DND-41 (cell line): ENCODE data around the gene PKHD1.

Experiments used
- ATAC-seq: fragments of 200-7000 bp; cut with Tn5 transposase; 3 replicates; pipeline ENCODE4 v1.9.1; 2021; ENCODE audit warnings: low read depth; ENCODE audit not compliant: insufficient read depth
- DNase-seq: peaks from one replicate; pipeline ENCODE4 v3.0.0-alpha.2; 2020
- H2AFZ ChIP-seq: 2 replicates; pipeline ENCODE4 v1.6.0; 2012; ENCODE audit warnings: low read depth, low read length
- H3K27ac ChIP-seq: 2 replicates; pipeline ENCODE4 v1.5.1; 2012; ENCODE audit warnings: low read length, inconsistent platforms
- H3K27me3 ChIP-seq: fragments of 200-600 bp; sonication (generic); 2 replicates; pipeline ENCODE4 v1.6.0; 2012; ENCODE audit warnings: low read length, mild to moderate bottlenecking, inconsistent platforms; ENCODE audit not compliant: insufficient read depth, poor library complexity
- H3K36me3 ChIP-seq: 2 replicates; pipeline ENCODE4 v1.5.1; 2012; ENCODE audit warnings: low read length, inconsistent platforms; ENCODE audit not compliant: insufficient read depth
- H3K4me1 ChIP-seq: 2 replicates; pipeline ENCODE4 v1.5.1; 2012; ENCODE audit warnings: mild to moderate bottlenecking, low read length; ENCODE audit not compliant: insufficient read depth
- H3K4me2 ChIP-seq: 2 replicates; pipeline ENCODE4 v1.6.0; 2012; ENCODE audit warnings: mild to moderate bottlenecking, moderate library complexity, low read length, inconsistent platforms; ENCODE audit not compliant: insufficient read depth
- H3K4me3 ChIP-seq, 2 experiments: fragments of 200-600 bp in 1 of 2; shearing (Covaris generic) in 1 of 2; 2 replicates each; pipeline ENCODE4 v1.5.1; 2012 to 2016; ENCODE audit warnings: inconsistent platforms in 2 of 2, low read length in 2 of 2, mild to moderate bottlenecking in 2 of 2, low read depth in 1 of 2, moderate library complexity in 1 of 2
- H3K79me2 ChIP-seq: 2 replicates; pipeline ENCODE4 v1.6.0; 2012; ENCODE audit warnings: low read length, inconsistent platforms; ENCODE audit not compliant: insufficient read depth
- H3K9ac ChIP-seq: 2 replicates; pipeline ENCODE4 v1.6.0; 2012; ENCODE audit warnings: low read depth, mild to moderate bottlenecking, inconsistent platforms, low read length, moderate library complexity
- H3K9me3 ChIP-seq: 2 replicates; pipeline ENCODE4 v1.5.1; 2012; ENCODE audit warnings: low read length, moderate library complexity, mild to moderate bottlenecking, inconsistent platforms; ENCODE audit not compliant: insufficient read depth, severe bottlenecking
- H4K20me1 ChIP-seq: 2 replicates; pipeline ENCODE4 v1.6.0; 2012; ENCODE audit warnings: low read length; ENCODE audit not compliant: insufficient read depth
- CTCF ChIP-seq: IDR thresholded peaks from 2 replicates; pipeline ENCODE4 v1.5.1; 2012; ENCODE audit warnings: borderline replicate concordance, low read length, moderate library complexity, mild to moderate bottlenecking; ENCODE audit not compliant: poor library complexity, severe bottlenecking; ENCODE audit errors: extremely low read depth
- EZH2 ChIP-seq: IDR thresholded peaks from 3 replicates; pipeline ENCODE4 v1.6.1; 2012; ENCODE audit warnings: borderline replicate concordance, low read depth, mild to moderate bottlenecking, moderate library complexity, low read length, inconsistent platforms; ENCODE audit not compliant: severe bottlenecking

PKHD1 gene

GRCh38 chr6:52027699-52028098, 59.7 kb downstream of the PKHD1 start:
- Histone ChIP-seq H3K36me3 (no peaks in the 10 kb centered on the region), H3K4me1 (no peaks in the 10 kb centered on the region), H4K20me1 (no peaks in the 10 kb centered on the region), H3K27ac (no peak overlapping the region), H3K27me3 (no peaks in the 10 kb centered on the region), H3K9me3 (peaks cover 4% of the 10 kb centered on the region), H3K4me3 (no peak overlapping the region), H3K4me2 (no peak overlapping the region), H2AFZ (no peak overlapping the region), H3K79me2 (no peaks in the 10 kb centered on the region), H3K9ac (no peak overlapping the region)
- TF ChIP-seq CTCF (no peak), EZH2 (no peak)
- DNase-seq: no peak
- no peak for ATAC-seq

- TF ChIP-seq CTCF (no peak), EZH2 (no peak)
- Histone ChIP-seq H3K4me2 (no peak overlapping the region), H3K27ac (no peak overlapping the region), H3K36me3 (no peaks in the 10 kb centered on the region), H3K9me3 (no peaks in the 10 kb centered on the region), H3K4me3 (no peak overlapping the region), H3K27me3 (no peaks in the 10 kb centered on the region), H3K4me1 (no peaks in the 10 kb centered on the region), H3K79me2 (no peaks in the 10 kb centered on the region), H3K9ac (no peak overlapping the region), H2AFZ (no peak overlapping the region), H4K20me1 (no peaks in the 10 kb centered on the region)
- no peak for DNase-seq
- no peak for ATAC-seq
Observed at GRCh38 chr6:52024451-52025068, 62.9 kb downstream of the PKHD1 start.

GRCh38 chr6:52022675-52023074, 64.7 kb downstream of the PKHD1 start:
- no peak overlapping the region for H3K27ac ChIP-seq
- ATAC-seq (no peak), DNase-seq (no peak)
- H2AFZ ChIP-seq: no peak overlapping the region
- no peaks in the 10 kb centered on the region for H3K36me3 ChIP-seq
- no peak overlapping the region for H3K4me3 ChIP-seq
- no peaks in the 10 kb centered on the region for H3K79me2 ChIP-seq
- H3K27me3 ChIP-seq: no peaks in the 10 kb centered on the region
- no peak overlapping the region for H3K9ac ChIP-seq
- TF ChIP-seq EZH2: no peak
- no peak for TF ChIP-seq CTCF
- no peak overlapping the region for H3K4me2 ChIP-seq
- no peaks in the 10 kb centered on the region for H3K4me1 ChIP-seq
- H4K20me1 ChIP-seq: no peaks in the 10 kb centered on the region
- H3K9me3 ChIP-seq: no peaks in the 10 kb centered on the region
